OCI-LY3 (cell line): Measurements from ENCODE around the gene ABHD16A.

Source experiments
- H2AFZ ChIP-seq: fragments of 200-600, 300-600 bp; shearing (Covaris generic); 2 replicates; pipeline ENCODE4 v1.6.0; 2014; ENCODE audit warnings: antibody characterized with exemption, low read depth, low read length
- H3K27ac ChIP-seq: fragments of 200-600, 300-600 bp; sonication (generic); 2 replicates; pipeline ENCODE4 v1.5.1; 2014; ENCODE audit warnings: mild to moderate bottlenecking, low read length, moderate library complexity, mixed read lengths
- H3K27me3 ChIP-seq: fragments of 200-600, 300-600 bp; sonication (generic); 2 replicates; pipeline ENCODE4 v1.6.1; 2014; ENCODE audit warnings: low read depth, low read length, mixed read lengths
- H3K36me3 ChIP-seq: fragments of 200-600, 300-600 bp; sonication (generic); replicated peaks from 2 replicates; pipeline ENCODE3; 2014; ENCODE audit warnings: low read depth, low read length, mixed read lengths
- H3K4me1 ChIP-seq: fragments of 300-600, 200-600 bp; sonication (generic); 2 replicates; pipeline ENCODE4 v1.6.1; 2014; ENCODE audit warnings: low read length, mixed read lengths
- H3K4me2 ChIP-seq: fragments of 200-600, 300-600 bp; sonication (generic); 2 replicates; pipeline ENCODE4 v1.6.1; 2014; ENCODE audit warnings: low read length, mixed read lengths
- H3K4me3 ChIP-seq: fragments of 300-600, 200-600 bp; sonication (generic); 2 replicates; pipeline ENCODE4 v1.5.1; 2014; ENCODE audit warnings: antibody characterized with exemption, mild to moderate bottlenecking, low read length, moderate library complexity
- H3K79me2 ChIP-seq: fragments of 300-600, 200-600 bp; shearing (Covaris generic); 2 replicates; pipeline ENCODE4 v1.6.1; 2014; ENCODE audit warnings: mild to moderate bottlenecking, low read length, mixed read lengths
- H3K9ac ChIP-seq: fragments of 300-600, 200-600 bp; shearing (Covaris generic); 2 replicates; pipeline ENCODE4 v1.6.0; 2014; ENCODE audit warnings: mild to moderate bottlenecking, low read length, moderate library complexity
- H3K9me3 ChIP-seq: fragments of 200-600, 300-600 bp; shearing (Covaris generic); 2 replicates; pipeline ENCODE4 v1.6.1; 2014; ENCODE audit warnings: low read length, mixed read lengths; ENCODE audit not compliant: insufficient read depth
- H4K20me1 ChIP-seq: fragments of 200-600, 300-600 bp; sonication (generic); 2 replicates; pipeline ENCODE4 v1.6.1; 2016; ENCODE audit warnings: low read length, mixed read lengths; ENCODE audit not compliant: insufficient read depth
- CTCF ChIP-seq: fragments of 200-600, 300-600 bp; sonication (generic); IDR thresholded peaks from 2 replicates; pipeline ENCODE4 v1.5.1; 2014; ENCODE audit warnings: antibody characterized with exemption, low read length, low read depth
- EZH2phosphoT487 ChIP-seq: fragments of 200-600 bp; shearing (Covaris generic); IDR thresholded peaks from 2 replicates; pipeline ENCODE4 v1.6.1; 2018; ENCODE audit warnings: antibody characterized with exemption, mixed run types, low read depth

Gene ABHD16A

DNA sequence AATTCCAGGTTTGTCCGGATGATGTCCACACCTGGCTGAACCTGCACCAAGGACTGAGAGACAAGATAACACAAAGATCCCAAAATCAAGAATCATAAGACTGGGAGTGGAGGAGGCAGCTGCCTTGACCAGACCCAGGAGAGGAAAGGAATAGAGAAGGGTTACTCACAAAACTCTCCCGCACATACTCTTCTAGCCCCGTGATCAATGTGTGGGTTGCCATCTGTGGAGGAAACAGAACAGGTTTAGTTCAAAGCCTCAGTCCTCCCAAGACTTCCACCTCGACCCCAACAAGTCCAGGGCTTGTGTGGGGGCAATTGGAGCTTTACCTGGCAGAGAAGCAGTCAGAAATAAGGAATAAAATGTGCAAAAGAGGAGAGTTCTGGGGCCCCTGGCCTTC is 61.8 kb downstream of the ABHD16A start:
- Histone ChIP-seq H3K4me1 (no peaks in the 10 kb centered on the region), H3K27me3 (no peaks in the 10 kb centered on the region), H3K36me3 (peaks cover 14% of the 10 kb centered on the region), H3K4me3 (no peak overlapping the region), H2AFZ (no peak overlapping the region), H3K9ac (no peak overlapping the region), H3K4me2 (no peak overlapping the region), H3K79me2 (no peaks in the 10 kb centered on the region), H4K20me1 (no peaks in the 10 kb centered on the region), H3K9me3 (no peaks in the 10 kb centered on the region), H3K27ac (no peak overlapping the region)
- TF ChIP-seq EZH2phosphoT487 (no peak), CTCF (no peak)

- Histone ChIP-seq H3K27me3 (no peaks in the 10 kb centered on the region), H3K4me1 (no peaks in the 10 kb centered on the region), H4K20me1 (no peaks in the 10 kb centered on the region), H3K36me3 (peaks cover 18% of the 10 kb centered on the region), H2AFZ (no peak overlapping the region), H3K9ac (no peak overlapping the region), H3K4me3 (no peak overlapping the region), H3K27ac (no peak overlapping the region), H3K9me3 (no peaks in the 10 kb centered on the region), H3K79me2 (no peaks in the 10 kb centered on the region), H3K4me2 (no peak overlapping the region)
- TF ChIP-seq EZH2phosphoT487 (no peak), CTCF (no peak)
Observed at GRCh38 chr6:31640612-31641011, 62.5 kb downstream of the ABHD16A start.

DNA sequence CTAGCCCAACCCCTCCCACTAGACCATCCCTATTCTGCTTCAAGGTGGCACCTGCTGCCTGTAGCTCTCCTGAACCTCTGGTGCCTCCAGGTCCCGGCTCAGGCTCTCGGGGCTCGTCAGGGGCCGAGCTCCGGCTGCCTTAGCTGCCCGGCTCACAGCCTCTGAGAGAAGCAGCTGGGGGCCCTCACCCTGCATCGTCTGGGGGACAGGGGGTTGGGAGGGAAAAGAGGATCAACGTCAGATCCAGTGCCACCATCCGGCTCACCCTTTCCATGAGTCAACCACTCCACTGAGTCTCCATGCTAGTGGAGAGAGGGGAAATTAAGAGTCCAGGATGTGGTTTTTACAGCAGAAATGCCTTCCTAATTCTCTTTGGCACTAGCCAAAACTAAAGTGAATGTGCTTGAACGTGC is 63.7 kb downstream of the ABHD16A start:
- Histone ChIP-seq H3K4me2 (no peak overlapping the region), H3K79me2 (no peaks in the 10 kb centered on the region), H3K9me3 (no peaks in the 10 kb centered on the region), H3K27ac (no peak overlapping the region), H2AFZ (no peak overlapping the region), H3K27me3 (no peaks in the 10 kb centered on the region), H3K9ac (no peak overlapping the region), H3K4me1 (no peaks in the 10 kb centered on the region), H3K36me3 (peaks cover 19% of the 10 kb centered on the region), H3K4me3 (no peak overlapping the region), H4K20me1 (no peaks in the 10 kb centered on the region)
- TF ChIP-seq EZH2phosphoT487 (no peak), CTCF (no peak)

DNA sequence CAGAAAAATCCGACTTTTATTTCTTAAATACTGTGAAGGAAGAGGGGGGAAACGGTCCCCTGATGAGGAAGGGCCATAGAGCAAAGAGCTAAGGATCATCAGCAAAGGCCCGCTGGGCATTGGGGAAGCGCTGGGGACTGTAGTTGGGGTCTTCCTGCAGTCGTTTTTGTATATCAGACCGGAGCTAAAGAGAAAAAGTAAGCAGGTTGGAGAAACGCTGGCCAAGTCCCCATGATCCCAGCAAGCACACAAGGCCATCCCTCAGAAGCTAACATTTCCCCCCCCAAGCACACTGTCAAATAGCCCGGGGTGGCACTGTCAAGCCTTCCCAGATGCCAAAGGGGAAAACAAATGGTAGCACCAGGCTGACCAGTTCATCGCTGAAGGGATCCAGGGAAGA is 64.1 kb downstream of the ABHD16A start:
- Histone ChIP-seq H3K79me2 (no peaks in the 10 kb centered on the region), H3K9me3 (no peaks in the 10 kb centered on the region), H3K27ac (no peak overlapping the region), H4K20me1 (no peaks in the 10 kb centered on the region), H3K4me1 (no peaks in the 10 kb centered on the region), H3K4me3 (no peak overlapping the region), H3K36me3 (peaks cover 19% of the 10 kb centered on the region), H2AFZ (no peak overlapping the region), H3K4me2 (no peak overlapping the region), H3K9ac (no peak overlapping the region), H3K27me3 (no peaks in the 10 kb centered on the region)
- TF ChIP-seq EZH2phosphoT487, result no peak
- TF ChIP-seq CTCF, result no peak
